A673 (cell line): ENCODE data around the gene RORB. TPM values are rescaled to one million over a fixed set of nuclear protein-coding genes. Genes with fewer than 3 reads are reported as not detected.

Source experiments
- BruUV-seq: library from RNA; stranded (reverse); fragments of 400-500 nt; replicated peaks from 2 replicates; lab custom pipeline; 2021; lab: Mats Ljungman, UMichigan
- CTCF ChIA-PET: fragments of 300-600 bp; sonication (Branson Sonifier 250); formaldehyde crosslinking; loops from one replicate; lab custom pipeline; 2022; ENCODE audit warnings: antibody characterized with exemption; lab: Charles Lee
- POLR2A ChIA-PET: fragments of 300-600 bp; sonication (Branson Sonifier 250); formaldehyde crosslinking; loops from one replicate; lab custom pipeline; 2022; ENCODE audit warnings: antibody characterized with exemption; ENCODE audit not compliant: low non-redundant PET; lab: Charles Lee
- DNase-seq: peaks from one replicate; pipeline ENCODE4 v3.0.0-alpha.2; 2015; ENCODE audit warnings: low spot score
- H3K27ac ChIP-seq: fragments of 200-600 bp; sonication (generic); 2 replicates; pipeline ENCODE4 v1.5.1; 2016; ENCODE audit warnings: mixed run types, low read depth, mild to moderate bottlenecking, mixed read lengths, antibody characterized with exemption, low read length; ENCODE audit not compliant: poor library complexity, severe bottlenecking
- H3K27me3 ChIP-seq: fragments of 200-600 bp; sonication (generic); replicated peaks from 2 replicates; pipeline ENCODE4 v1.6.1; 2017; ENCODE audit warnings: mixed run types, low read depth, mild to moderate bottlenecking, mixed read lengths, antibody characterized with exemption, low read length; ENCODE audit not compliant: insufficient read depth, poor library complexity
- H3K36me3 ChIP-seq: fragments of 200-600 bp; sonication (generic); 2 replicates; pipeline ENCODE4 v1.6.1; 2016; ENCODE audit warnings: mixed run types, mild to moderate bottlenecking, mixed read lengths, antibody characterized with exemption, low read length; ENCODE audit not compliant: insufficient read depth, poor library complexity, severe bottlenecking
- H3K4me1 ChIP-seq: fragments of 200-600 bp; sonication (generic); 2 replicates; pipeline ENCODE4 v1.6.1; 2017; ENCODE audit warnings: mixed run types, mild to moderate bottlenecking, mixed read lengths, antibody characterized with exemption, low read length; ENCODE audit not compliant: insufficient read depth, poor library complexity, severe bottlenecking
- H3K4me3 ChIP-seq: fragments of 200-600 bp; sonication (generic); 2 replicates; pipeline ENCODE4 v1.5.1; 2016; ENCODE audit warnings: low read depth, mixed run types, mild to moderate bottlenecking, mixed read lengths, low read length; ENCODE audit not compliant: poor library complexity, severe bottlenecking
- H3K9me3 ChIP-seq: fragments of 200-600 bp; sonication (generic); 2 replicates; pipeline ENCODE4 v1.6.1; 2016; ENCODE audit warnings: mixed run types, low read depth, mild to moderate bottlenecking, mixed read lengths, antibody characterized with exemption, low read length; ENCODE audit not compliant: poor library complexity, severe bottlenecking
- EZH2 ChIP-seq: fragments of 200-600 bp; sonication (generic); IDR thresholded peaks from 2 replicates; pipeline ENCODE4 v1.6.1; 2017; ENCODE audit warnings: borderline replicate concordance, low read depth, mild to moderate bottlenecking, mixed read lengths, antibody characterized with exemption, low read length; ENCODE audit not compliant: poor library complexity, severe bottlenecking
- intact Hi-C: fragments of 100-400 bp; cut with micrococcal nuclease; formaldehyde crosslinking; loops from one replicate; pipeline ENCODE4 v1.10.0; 2022; ENCODE audit not compliant: unreplicated experiment
- total RNA-seq: library from RNA; stranded (reverse); gene quantifications from 2 replicates; pipeline ENCODE4 v1.2.3, GENCODE V29; 2021
- TF ChIP-seq, protein P1 (sequence below): fragments of 300-800, 200-600 bp; sonication (generic); conservative IDR thresholded peaks from 2 replicates; pipeline ENCODE4 v1.5.1; 2017; ENCODE audit warnings: low read depth, mild to moderate bottlenecking, antibody characterized with exemption, low read length, moderate library complexity, mixed read lengths

RORB gene
- total RNA-seq, 1 experiment from 2014 or later, result 0.02 TPM

GRCh38 chr9:74458832-74459231 is 38.3 kb upstream of the RORB start:
- Histone ChIP-seq H3K36me3 (no peaks in the 10 kb centered on the region), H3K4me1 (no peaks in the 10 kb centered on the region), H3K27ac (no peak overlapping the region), H3K4me3 (no peak overlapping the region), H3K27me3 (no peaks in the 10 kb centered on the region), H3K9me3 (no peaks in the 10 kb centered on the region)
- TF ChIP-seq EZH2, result no peak
- TF ChIP-seq, protein P1, sequence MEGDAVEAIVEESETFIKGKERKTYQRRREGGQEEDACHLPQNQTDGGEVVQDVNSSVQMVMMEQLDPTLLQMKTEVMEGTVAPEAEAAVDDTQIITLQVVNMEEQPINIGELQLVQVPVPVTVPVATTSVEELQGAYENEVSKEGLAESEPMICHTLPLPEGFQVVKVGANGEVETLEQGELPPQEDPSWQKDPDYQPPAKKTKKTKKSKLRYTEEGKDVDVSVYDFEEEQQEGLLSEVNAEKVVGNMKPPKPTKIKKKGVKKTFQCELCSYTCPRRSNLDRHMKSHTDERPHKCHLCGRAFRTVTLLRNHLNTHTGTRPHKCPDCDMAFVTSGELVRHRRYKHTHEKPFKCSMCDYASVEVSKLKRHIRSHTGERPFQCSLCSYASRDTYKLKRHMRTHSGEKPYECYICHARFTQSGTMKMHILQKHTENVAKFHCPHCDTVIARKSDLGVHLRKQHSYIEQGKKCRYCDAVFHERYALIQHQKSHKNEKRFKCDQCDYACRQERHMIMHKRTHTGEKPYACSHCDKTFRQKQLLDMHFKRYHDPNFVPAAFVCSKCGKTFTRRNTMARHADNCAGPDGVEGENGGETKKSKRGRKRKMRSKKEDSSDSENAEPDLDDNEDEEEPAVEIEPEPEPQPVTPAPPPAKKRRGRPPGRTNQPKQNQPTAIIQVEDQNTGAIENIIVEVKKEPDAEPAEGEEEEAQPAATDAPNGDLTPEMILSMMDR, result no peak
- BruUV-seq, result no TSS peak
- DNase-seq, result no peak
- intact Hi-C loops, result no loop called here
- ChIA-PET POLR2A (no interaction called here), CTCF (no interaction called here)

DNA sequence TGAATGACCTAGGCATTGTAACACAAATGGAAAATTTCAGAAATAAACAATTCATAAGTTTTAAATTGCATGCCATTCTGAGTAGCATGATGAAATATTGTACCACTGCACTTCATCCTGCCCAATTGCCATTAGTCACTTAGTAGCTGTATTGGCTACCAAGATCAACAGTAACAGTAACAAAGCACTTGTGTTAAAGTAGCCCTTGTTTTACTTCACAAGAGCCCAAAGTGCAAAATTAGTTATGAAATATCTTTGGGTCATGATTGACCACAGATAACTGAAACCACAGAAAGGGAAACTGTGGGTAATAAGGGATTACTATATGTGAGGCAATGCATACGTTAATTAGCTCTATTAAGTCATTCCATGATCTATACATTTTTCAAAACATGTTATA is 33.3 kb upstream of the RORB start:
- intact Hi-C loops, result no loop called here
- BruUV-seq, result no TSS peak
- no peak for TF ChIP-seq EZH2
- TF ChIP-seq, protein P1, result no peak
- H3K36me3 ChIP-seq, result no peaks in the 10 kb centered on the region
- H3K27me3 ChIP-seq, result no peaks in the 10 kb centered on the region
- ChIA-PET CTCF (no interaction called here), POLR2A (no interaction called here)
- H3K4me1 ChIP-seq, result no peaks in the 10 kb centered on the region
- H3K9me3 ChIP-seq, result no peaks in the 10 kb centered on the region
- H3K27ac ChIP-seq, result no peak overlapping the region
- no peak for DNase-seq
- no peak overlapping the region for H3K4me3 ChIP-seq

DNA sequence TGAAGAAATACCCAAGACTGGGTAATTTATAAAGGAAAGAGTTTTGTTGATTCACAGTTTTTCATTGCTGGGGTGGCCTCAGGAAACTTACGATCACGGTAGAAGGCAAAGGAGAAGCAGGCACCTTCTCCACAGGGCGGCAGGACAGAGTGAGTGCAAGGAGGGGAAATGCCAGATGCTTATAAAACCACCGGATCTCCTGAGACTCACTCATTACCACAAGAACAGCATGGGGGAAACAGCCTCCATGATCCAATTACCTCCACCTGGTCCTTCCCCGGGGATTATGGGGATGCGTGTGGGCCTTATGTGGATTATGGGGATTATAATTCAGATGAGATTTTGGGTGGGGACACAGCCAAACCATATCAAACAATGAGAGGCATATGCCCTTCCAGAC is 18.5 kb upstream of the RORB start:
- TF ChIP-seq, protein P1, result no peak
- TF ChIP-seq EZH2, result no peak
- Histone ChIP-seq H3K27me3 (no peaks in the 10 kb centered on the region), H3K4me3 (no peak overlapping the region), H3K27ac (no peak overlapping the region), H3K9me3 (no peaks in the 10 kb centered on the region), H3K36me3 (no peaks in the 10 kb centered on the region), H3K4me1 (no peaks in the 10 kb centered on the region)
- no TSS peak for BruUV-seq
- POLR2A ChIA-PET, result no interaction called here
- no peak for DNase-seq
- CTCF ChIA-PET, result no interaction called here
- intact Hi-C loops, result no loop called here
